DOHH2 (cell line): ENCODE data around the gene RIN3.

Source experiments
- H3F3A ChIP-seq: fragments of 200-600 bp; sonication (generic), shearing (Covaris generic); 2 replicates; pipeline ENCODE4 v1.6.0; 2016; ENCODE audit warnings: antibody characterized with exemption, mild to moderate bottlenecking; ENCODE audit not compliant: control insufficient read depth, insufficient read depth
- H3K27ac ChIP-seq: fragments of 200-600 bp; sonication (generic); 2 replicates; pipeline ENCODE4 v1.5.1; 2014; ENCODE audit warnings: low read depth, mild to moderate bottlenecking, low read length, moderate library complexity
- H3K27me3 ChIP-seq: fragments of 200-600 bp; sonication (generic); 2 replicates; pipeline ENCODE4 v1.6.1; 2014; ENCODE audit warnings: mild to moderate bottlenecking, low read length, mixed read lengths; ENCODE audit not compliant: control insufficient read depth
- H3K36me3 ChIP-seq: fragments of 200-600 bp; sonication (generic); 2 replicates; pipeline ENCODE4 v1.6.1; 2014; ENCODE audit warnings: mild to moderate bottlenecking, low read length, moderate library complexity, mixed read lengths; ENCODE audit not compliant: control insufficient read depth
- H3K4me1 ChIP-seq: fragments of 200-600 bp; sonication (generic); 2 replicates; pipeline ENCODE4 v1.6.1; 2014; ENCODE audit warnings: mild to moderate bottlenecking, low read length, mixed read lengths; ENCODE audit not compliant: control insufficient read depth
- H3K4me2 ChIP-seq: fragments of 200-600 bp; sonication (generic); 2 replicates; pipeline ENCODE4 v1.6.0; 2014; ENCODE audit warnings: mild to moderate bottlenecking, low read length, moderate library complexity
- H3K4me3 ChIP-seq: fragments of 200-600 bp; sonication (generic); 2 replicates; pipeline ENCODE4 v1.5.1; 2014; ENCODE audit warnings: mild to moderate bottlenecking, low read length, mixed read lengths
- H3K79me2 ChIP-seq: fragments of 200-600 bp; sonication (generic); 2 replicates; pipeline ENCODE4 v1.6.1; 2014; ENCODE audit warnings: mild to moderate bottlenecking, low read length, mixed read lengths; ENCODE audit not compliant: control insufficient read depth
- H3K9me2 ChIP-seq: fragments of 200-600 bp; sonication (generic); replicated peaks from 2 replicates; pipeline ENCODE4 v1.6.1; 2014; ENCODE audit warnings: mild to moderate bottlenecking, low read length, mixed read lengths; ENCODE audit not compliant: control insufficient read depth
- H3K9me3 ChIP-seq: fragments of 200-600 bp; sonication (generic); 2 replicates; pipeline ENCODE4 v1.6.1; 2014; ENCODE audit warnings: antibody characterized with exemption, low read length, mixed read lengths; ENCODE audit not compliant: control insufficient read depth, insufficient read depth
- H4K20me1 ChIP-seq: fragments of 200-600 bp; sonication (generic); 2 replicates; pipeline ENCODE4 v1.6.0; 2014; ENCODE audit warnings: low read depth, mild to moderate bottlenecking, antibody characterized with exemption, low read length, moderate library complexity; ENCODE audit not compliant: control insufficient read depth, insufficient read depth
- CTCF ChIP-seq: fragments of 200-600 bp; sonication (generic); IDR thresholded peaks from one replicate; pipeline ENCODE4 v1.5.1; 2014; ENCODE audit warnings: antibody characterized with exemption, mild to moderate bottlenecking, low read depth, low read length; ENCODE audit not compliant: poor library complexity, severe bottlenecking
- EZH2phosphoT487 ChIP-seq: fragments of 200-600 bp; sonication (generic); IDR thresholded peaks from 2 replicates; pipeline ENCODE4 v1.6.1; 2017; ENCODE audit warnings: borderline replicate concordance, mild to moderate bottlenecking, antibody characterized with exemption, low read length, moderate library complexity, mixed read lengths

RIN3 gene

GRCh38 chr14:92496191-92496857, 17.3 kb upstream of the RIN3 start:
- no peaks in the 10 kb centered on the region for H3K4me1 ChIP-seq

GRCh38 chr14:92497391-92497790, 16.2 kb upstream of the RIN3 start:
- Histone ChIP-seq H3K27ac (no peak overlapping the region), H3K79me2 (no peaks in the 10 kb centered on the region), H3K4me3 (no peak overlapping the region), H4K20me1 (no peaks in the 10 kb centered on the region), H3K4me1 (no peaks in the 10 kb centered on the region), H3K36me3 (no peaks in the 10 kb centered on the region), H3F3A (no peaks in the 10 kb centered on the region), H3K9me2 (no peaks in the 10 kb centered on the region), H3K27me3 (no peaks in the 10 kb centered on the region; the same call in 1 of the 2 replicates), H3K4me2 (no peak overlapping the region), H3K9me3 (no peaks in the 10 kb centered on the region)
- TF ChIP-seq CTCF = no peak
- TF ChIP-seq EZH2phosphoT487 = no peak

More at GRCh38 chr14:92496191-92496857, 17.3 kb upstream of the RIN3 start:
- Histone ChIP-seq H3K4me3 (no peak overlapping the region), H3F3A (no peaks in the 10 kb centered on the region), H3K27ac (no peak overlapping the region), H3K4me2 (no peak overlapping the region), H3K9me2 (no peaks in the 10 kb centered on the region), H3K9me3 (no peaks in the 10 kb centered on the region), H3K79me2 (no peaks in the 10 kb centered on the region), H4K20me1 (no peaks in the 10 kb centered on the region), H3K36me3 (no peaks in the 10 kb centered on the region), H3K27me3 (no peaks in the 10 kb centered on the region; the same call in 1 of the 2 replicates)
- TF ChIP-seq CTCF (no peak), EZH2phosphoT487 (no peak)

- no peak overlapping the region for H3K4me3 ChIP-seq
- H3F3A ChIP-seq = no peaks in the 10 kb centered on the region
- no peaks in the 10 kb centered on the region for H3K79me2 ChIP-seq
- no peak for TF ChIP-seq CTCF
- no peak for TF ChIP-seq EZH2phosphoT487
- H3K36me3 ChIP-seq = no peaks in the 10 kb centered on the region
- H3K9me3 ChIP-seq = no peaks in the 10 kb centered on the region
- no peak overlapping the region for H3K4me2 ChIP-seq
- no peak overlapping the region for H3K27ac ChIP-seq
- no peaks in the 10 kb centered on the region for H3K9me2 ChIP-seq
- no peaks in the 10 kb centered on the region for H4K20me1 ChIP-seq
- H3K27me3 ChIP-seq = no peaks in the 10 kb centered on the region; the same call in 1 of the 2 replicates
- no peaks in the 10 kb centered on the region for H3K4me1 ChIP-seq
Observed at GRCh38 chr14:92499234-92499633, 14.3 kb upstream of the RIN3 start.
